ENCODE results near the gene PLEKHG3.

PLEKHG3 gene

DNA sequence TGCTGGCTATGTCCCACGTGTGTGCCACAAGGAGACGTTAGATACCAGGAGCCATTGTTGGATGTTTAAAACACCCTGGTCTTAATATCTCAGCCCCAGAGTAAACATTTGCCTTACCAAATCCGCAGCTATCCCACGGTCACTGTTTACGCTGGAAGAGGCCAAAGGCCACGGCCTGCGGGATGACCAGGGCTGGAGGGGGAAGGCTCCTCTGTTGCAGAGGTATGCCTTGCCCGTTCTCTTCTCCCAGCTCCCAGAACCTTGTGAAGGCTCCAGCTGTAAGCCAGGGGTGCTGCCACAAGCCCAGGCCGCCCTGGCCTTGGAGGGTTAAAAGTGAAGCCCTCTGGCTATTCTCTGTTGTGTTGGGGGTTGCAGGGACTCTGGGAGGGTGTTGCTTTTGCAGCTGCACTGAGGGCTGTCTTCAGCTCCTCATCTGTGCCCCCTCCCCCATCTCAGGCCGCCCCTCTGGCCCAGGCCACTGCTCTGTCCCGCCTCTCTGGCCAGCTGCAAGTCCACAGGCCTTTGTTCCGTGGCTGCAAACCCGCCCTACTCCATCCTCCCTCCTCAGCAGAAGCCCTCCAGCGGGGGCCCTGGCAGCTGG is 2.5 kb downstream of the PLEKHG3 start:
- DNase-seq (ENCODE audit: low read depth, low spot score), result peak; percentile 96

- DNase-seq (ENCODE audit: low read depth, low spot score), result no peak
Measured at GRCh38 chr14:64707661-64708060, 3.4 kb downstream of the PLEKHG3 start.

GRCh38 chr14:64708148-64709004 is 4.2 kb downstream of the PLEKHG3 start:
- DNase-seq (ENCODE audit: low read depth, low spot score), result peak; percentile 96

DNA sequence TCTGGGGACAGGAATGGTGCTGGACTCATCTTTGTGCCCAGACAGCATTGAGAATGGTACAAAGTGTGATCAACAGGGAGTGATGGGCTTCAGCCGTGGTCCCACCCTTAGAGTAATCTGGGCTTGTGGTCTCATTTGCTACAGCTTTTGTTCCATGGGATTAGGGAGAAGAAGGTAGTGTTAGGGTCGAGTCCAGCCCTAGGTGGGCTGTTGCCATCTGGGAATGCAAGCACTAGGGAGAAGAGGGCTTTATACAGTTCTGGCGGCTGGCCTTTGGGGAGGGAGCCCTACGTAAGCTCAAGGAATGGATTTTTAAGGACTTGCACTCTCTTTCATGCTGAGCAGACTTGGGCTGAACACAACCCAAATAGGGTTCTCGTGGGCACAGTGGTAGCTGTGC is 4.9 kb downstream of the PLEKHG3 start:
- no peak for DNase-seq (ENCODE audit: low read depth, low spot score)

DNA sequence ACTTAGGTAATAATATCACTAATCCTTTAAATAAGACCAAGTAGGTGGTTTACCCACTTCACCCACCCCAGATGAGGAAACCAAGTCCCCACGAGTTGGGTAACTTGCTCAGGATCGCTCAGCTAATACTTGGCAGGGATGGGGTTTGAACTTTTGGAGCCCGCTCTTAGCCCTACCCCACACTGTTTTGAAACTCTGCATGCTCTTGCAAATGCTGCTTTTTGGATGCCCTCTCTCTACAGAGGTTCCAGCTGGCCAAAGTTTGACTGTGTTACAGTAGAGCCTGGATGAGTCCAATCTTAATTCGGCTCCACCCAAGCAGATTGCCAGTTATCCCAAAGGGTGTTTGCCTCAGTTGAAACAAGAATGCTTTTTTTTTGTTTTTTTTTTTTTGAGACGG is 6.8 kb downstream of the PLEKHG3 start:
- no peak for DNase-seq (ENCODE audit: low read depth, low spot score)

GRCh38 chr14:64713677-64714076 is 9.5 kb downstream of the PLEKHG3 start:
- no peak for DNase-seq (ENCODE audit: low read depth, low spot score)

DNA sequence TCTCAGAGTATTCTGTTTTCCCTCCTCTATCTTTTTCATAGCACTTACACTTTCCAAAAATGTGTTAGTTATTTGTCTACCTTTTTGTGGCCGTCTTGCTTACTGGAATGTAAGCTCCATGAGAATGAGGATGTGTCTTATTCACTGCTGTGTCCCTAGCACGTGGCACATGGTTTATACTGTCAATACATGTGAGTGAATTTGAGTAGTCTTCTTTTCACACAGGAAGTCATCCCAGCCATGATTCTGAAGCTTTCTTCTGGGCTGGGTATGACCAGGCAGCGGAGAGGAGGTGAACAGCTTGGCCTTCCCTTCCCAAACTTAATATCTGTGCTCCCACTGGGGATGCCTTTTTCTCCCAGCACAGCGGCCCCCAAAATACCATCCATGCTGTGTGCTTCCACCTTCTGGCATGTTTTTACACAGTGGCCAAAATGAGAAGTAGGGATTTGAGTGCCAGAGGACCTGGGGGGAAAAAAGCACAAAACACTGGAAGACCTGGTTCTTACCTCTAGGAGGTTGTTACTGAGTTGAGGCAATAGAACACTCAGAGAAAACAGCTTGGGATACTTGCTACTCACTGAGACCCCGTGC is 10.3 kb downstream of the PLEKHG3 start:
- DNase-seq (ENCODE audit: low read depth, low spot score), result no peak

DNA sequence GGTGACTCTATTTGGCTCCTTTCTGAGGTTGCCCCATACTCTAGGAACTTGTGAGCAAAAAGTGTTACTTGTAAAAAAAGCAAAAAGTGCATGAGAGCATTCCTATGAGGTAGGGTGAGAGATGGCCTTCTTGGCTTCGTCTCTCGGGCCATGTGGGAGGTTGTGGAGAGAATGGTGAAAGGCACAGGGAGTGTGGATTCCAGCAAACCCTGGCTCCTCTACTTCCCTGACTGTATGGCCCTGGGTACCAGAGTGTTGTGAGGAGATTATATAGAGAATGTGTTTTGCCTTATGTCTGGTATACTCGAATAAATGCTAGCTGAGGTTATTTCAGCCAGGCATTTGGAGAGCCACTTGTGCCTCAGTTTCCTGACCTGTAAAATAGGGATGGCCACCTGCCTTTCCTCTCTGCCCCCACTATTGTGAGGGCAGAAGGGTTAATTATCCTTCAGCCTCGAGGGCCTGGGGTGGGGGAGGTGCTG is 11.0 kb downstream of the PLEKHG3 start:
- DNase-seq (ENCODE audit: low read depth, low spot score), result no peak

DNA sequence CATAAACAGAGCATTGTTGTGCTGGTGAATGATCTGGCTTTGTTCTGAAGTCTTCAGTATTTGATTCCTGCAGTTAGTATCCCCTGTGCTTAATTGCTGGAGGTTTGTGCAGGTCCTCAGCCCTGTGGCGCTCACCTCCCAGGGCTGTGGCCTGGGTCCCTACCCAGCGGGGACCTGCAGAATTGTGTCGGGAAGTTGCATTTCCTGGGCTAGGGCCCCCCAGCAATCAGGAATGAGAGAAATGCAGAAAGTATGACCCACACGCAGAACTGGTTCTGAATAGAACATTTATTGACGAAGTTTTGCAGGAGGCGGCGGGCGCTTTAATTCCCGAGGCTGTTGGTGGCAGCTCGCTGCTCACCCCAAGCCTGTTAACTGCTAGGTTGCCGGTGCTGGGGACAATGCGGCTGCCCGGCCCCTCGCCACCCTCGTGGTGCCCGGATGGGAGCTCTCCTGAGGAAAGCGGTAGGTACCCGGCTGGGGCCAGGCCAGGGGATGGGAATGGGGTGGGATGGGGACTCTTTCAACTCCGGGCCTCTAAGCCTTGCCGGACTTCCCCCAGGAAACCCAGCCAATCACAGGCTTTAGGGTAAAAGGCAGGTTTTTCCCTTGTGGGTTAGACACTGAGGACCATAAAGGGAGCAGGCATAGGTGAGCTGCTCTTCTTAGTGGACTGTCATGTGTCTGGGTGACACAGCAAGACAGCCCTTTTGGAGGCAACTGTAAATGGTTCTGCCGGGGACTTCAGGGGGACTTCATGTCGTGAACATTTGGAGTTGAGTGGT is 11.6 kb downstream of the PLEKHG3 start:
- DNase-seq (ENCODE audit: low read depth, low spot score), result peak; percentile 85

DNA sequence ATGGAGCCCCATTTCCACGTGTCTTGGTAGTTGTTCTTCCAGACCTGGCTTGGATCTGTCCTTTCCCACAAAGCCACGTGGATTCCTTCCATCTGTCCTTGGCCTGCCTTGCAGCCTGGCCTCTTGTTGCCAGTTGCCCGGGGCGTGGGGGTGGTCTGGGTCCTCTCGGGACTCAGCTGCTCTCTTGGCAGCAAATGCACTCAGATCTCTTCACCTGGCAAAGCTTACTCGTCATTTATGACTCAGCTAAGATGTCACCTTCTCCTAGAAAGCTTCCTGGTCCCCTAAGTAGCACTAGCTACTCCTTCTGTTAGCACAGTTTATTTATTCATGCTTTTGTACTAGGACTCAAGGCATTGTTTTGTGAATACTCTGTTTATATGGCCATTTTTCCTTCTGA is 13.6 kb downstream of the PLEKHG3 start:
- no peak for DNase-seq (ENCODE audit: low read depth, low spot score)

DNA sequence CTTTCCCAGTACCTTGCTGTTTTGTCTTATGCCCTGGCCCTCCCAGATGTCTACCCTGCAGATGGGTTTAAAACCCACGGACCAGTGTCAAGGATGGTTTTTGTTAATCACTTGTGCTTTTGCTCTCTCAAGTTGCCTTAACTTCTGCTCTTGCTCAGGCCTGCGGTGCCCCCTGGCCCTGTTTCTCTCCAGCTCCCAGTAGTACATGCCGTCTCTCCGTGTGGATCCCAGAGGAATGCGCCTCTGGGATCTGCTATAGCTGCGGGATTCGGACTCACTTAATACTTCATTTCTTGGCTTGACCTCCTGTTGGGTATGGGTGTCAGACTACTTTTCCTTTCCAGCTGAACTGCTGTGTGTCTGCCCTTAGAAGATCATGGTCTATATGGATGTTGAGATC is 14.5 kb downstream of the PLEKHG3 start:
- no peak for DNase-seq (ENCODE audit: low read depth, low spot score)

DNA sequence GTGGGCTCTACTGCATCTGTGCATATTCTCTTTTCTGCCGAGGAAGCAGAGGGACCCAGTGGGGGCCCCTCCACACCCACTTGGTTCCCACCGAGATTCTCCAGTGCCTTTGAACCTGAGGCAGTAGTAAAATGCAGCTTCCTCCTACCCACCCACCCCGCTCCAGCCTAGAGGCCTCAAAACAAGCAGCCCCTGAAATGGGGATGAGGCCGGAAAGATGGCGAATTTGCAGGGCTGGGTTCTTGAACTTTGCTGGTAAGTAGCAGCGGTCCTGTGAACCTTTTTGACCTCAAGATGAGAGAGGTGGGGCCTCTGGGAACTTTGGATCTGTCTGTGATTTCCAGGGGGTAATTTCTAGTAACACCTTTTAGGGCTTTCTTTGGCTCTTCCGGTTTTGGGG is 15.4 kb downstream of the PLEKHG3 start:
- DNase-seq (ENCODE audit: low read depth, low spot score), result no peak

- DNase-seq (ENCODE audit: low read depth, low spot score), result peak; percentile 34
Measured at GRCh38 chr14:64720131-64720576, 15.9 kb downstream of the PLEKHG3 start.

DNA sequence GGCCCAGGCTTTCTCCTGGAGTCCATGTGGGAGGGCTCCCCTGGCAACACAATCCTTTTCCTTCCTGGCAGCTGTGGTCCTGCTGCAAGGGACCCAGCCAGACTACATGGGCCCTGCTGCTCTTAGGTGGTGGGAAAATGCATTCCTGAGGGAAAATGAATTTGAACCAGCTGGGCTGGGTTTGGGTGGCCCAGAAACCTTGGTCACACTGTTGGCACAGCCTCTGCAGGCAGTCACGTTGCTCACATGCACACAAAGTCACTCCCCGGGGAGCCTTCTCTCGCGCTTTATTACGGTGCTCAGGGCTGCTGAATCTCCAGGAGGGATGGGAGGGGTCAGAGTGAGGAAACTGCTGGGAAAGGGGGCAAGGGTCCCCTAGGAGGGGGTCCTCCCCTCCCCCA is 17.2 kb downstream of the PLEKHG3 start:
- no peak for DNase-seq (ENCODE audit: low read depth, low spot score)

DNA sequence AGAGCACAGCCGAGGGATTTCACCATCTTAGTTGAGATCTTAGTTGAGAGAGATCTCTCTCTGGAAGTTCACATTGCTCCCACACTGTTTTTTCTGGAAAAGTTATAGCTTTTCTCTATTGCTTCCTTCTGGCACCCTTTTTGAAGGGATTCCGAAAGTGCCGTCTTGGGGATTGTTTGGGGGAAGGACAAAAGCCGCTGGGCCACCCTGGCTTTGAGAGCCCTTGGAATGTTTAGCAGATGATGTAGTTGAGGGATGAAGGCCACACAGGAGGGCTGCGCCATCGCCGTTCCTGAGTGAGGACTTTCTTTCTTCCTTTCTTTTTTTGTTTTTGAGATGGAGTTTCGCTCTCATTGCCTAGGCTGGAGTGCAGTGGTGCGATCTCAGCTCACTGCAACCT is 17.7 kb downstream of the PLEKHG3 start:
- DNase-seq (ENCODE audit: low read depth, low spot score), result no peak

DNA sequence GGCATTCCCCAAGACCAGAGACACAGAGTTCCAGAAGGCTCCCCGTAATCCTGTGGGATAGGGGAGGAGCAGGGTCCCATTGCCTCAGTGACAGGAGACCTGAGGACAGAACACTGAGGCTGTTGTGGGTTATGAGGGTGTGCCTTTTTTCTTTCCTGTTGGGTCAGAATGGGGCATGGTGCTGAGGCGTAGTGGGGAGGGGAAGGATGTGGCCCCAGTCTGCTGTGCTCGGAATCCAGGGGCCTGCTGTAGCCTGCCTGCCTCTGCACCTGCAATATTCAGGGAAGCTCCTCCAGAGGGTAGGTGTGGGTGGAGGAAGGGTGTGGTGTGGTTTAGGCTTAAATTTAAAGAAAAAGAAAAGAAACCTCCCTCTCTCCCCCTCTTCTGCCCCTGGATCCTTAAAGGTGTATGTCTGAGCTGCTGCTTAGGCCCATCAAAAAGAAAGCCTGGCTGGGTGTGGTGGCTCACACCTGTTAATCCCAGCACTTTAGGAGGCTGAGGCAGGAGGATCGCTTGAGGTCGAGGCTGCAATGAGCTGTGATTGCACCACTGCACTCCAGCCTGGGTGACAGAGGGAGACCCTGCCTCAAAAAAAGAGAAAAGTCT is 18.7 kb downstream of the PLEKHG3 start:
- DNase-seq (ENCODE audit: low read depth, low spot score), result no peak

GRCh38 chr14:64723691-64724577 is 19.7 kb downstream of the PLEKHG3 start:
- peak; percentile 57 for DNase-seq (ENCODE audit: low read depth, low spot score)

DNA sequence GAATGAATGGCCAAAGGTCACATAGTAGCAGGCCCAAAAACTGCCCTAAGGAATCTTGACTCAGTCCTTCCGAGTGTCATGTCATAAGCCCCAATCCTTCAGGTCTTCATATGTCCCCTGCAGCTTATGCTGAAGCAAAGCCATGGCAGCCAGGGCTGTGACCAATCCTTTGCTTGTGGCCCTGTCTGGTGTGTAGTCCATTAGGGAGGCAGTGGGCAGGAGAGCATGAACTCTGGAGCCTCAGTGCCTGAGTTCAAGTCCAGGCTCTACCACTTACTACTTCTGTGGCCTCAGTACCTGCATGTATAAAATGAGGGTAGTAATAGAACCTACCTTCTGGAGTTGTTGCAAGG is 20.3 kb downstream of the PLEKHG3 start:
- DNase-seq (ENCODE audit: low read depth, low spot score), result no peak

- peak; percentile 81 for DNase-seq (ENCODE audit: low read depth, low spot score)
Measured at GRCh38 chr14:64725261-64725815, 21.1 kb downstream of the PLEKHG3 start.

- DNase-seq (ENCODE audit: low read depth, low spot score), result no peak
Measured at GRCh38 chr14:64725879-64726584, 21.8 kb downstream of the PLEKHG3 start.

Data from ELF-1 (cell line).